Suprapubic skin (tissue), 4 donors: ENCODE measurements around the gene EIF2AK3. TPM values are rescaled to one million over a fixed set of nuclear protein-coding genes. Genes with fewer than 3 reads are reported as not detected.

Source experiments
- DNase-seq, 2 donors: peaks; one replicate each; pipeline ENCODE4 v3.0.0-alpha.2; 2019; ENCODE audit warnings: low spot score in 2 of 2
- H3K27ac ChIP-seq: fragments of 200-600 bp; sonication (generic); one replicate; pipeline ENCODE4 v1.5.1; 2019
- H3K27me3 ChIP-seq: fragments of 200-600 bp; sonication (generic); one replicate; pipeline ENCODE4 v1.5.1; 2019
- H3K36me3 ChIP-seq: fragments of 200-600 bp; sonication (generic); one replicate; pipeline ENCODE4 v1.5.1; 2019
- H3K4me1 ChIP-seq: fragments of 200-600 bp; sonication (generic); one replicate; pipeline ENCODE4 v1.5.1; 2019
- H3K4me3 ChIP-seq: fragments of 200-600 bp; sonication (generic); one replicate; pipeline ENCODE4 v1.5.1; 2019; ENCODE audit warnings: mild to moderate bottlenecking
- H3K9me3 ChIP-seq: fragments of 200-600 bp; sonication (generic); one replicate; pipeline ENCODE4 v1.5.1; 2019
- EP300 ChIP-seq: sonication (generic); formaldehyde crosslinking; IDR thresholded peaks from one replicate; pipeline ENCODE4 v1.6.1; 2017; ENCODE audit warnings: antibody characterized with exemption
- POLR2A ChIP-seq, 2 donors: fragments of 450-650 bp; IDR thresholded peaks; one replicate each; pipeline ENCODE4 v1.6.1; 2017; ENCODE audit warnings: antibody characterized with exemption in 2 of 2, mild to moderate bottlenecking in 2 of 2, moderate library complexity in 2 of 2
- POLR2AphosphoS5 ChIP-seq, 3 donors: sonication (generic); formaldehyde crosslinking; IDR thresholded peaks; one replicate each; pipeline ENCODE4 v1.6.1; 2017; ENCODE audit warnings: antibody characterized with exemption in 3 of 3
- WGBS: methylation state at CpG from one replicate; pipeline ENCODE4 v1.1.5; 2018; 5-methylcytosine and 5-hydroxymethylcytosine counted together
- total RNA-seq, 4 donors: library from RNA; depleted of rRNA; stranded (reverse); fragments of >200 nt; gene quantifications; one replicate each; pipeline ENCODE4 v1.1.0, GENCODE V29; 2016
- TF ChIP-seq, protein P1 (sequence below), 2 donors: fragments of 200-600 bp in 1 of 2; fragments of 450-650 bp in 1 of 2; sonication (generic) in 1 of 2; IDR thresholded peaks; one replicate each; pipeline ENCODE4 v1.5.1; 2016 to 2019; ENCODE audit warnings: antibody characterized with exemption in 2 of 2, mild to moderate bottlenecking in 1 of 2, moderate library complexity in 1 of 2

The EIF2AK3 gene
- total RNA-seq, 4 donors from 2014 or later = 23.4 to 30.2 (median 23.9) TPM

DNA sequence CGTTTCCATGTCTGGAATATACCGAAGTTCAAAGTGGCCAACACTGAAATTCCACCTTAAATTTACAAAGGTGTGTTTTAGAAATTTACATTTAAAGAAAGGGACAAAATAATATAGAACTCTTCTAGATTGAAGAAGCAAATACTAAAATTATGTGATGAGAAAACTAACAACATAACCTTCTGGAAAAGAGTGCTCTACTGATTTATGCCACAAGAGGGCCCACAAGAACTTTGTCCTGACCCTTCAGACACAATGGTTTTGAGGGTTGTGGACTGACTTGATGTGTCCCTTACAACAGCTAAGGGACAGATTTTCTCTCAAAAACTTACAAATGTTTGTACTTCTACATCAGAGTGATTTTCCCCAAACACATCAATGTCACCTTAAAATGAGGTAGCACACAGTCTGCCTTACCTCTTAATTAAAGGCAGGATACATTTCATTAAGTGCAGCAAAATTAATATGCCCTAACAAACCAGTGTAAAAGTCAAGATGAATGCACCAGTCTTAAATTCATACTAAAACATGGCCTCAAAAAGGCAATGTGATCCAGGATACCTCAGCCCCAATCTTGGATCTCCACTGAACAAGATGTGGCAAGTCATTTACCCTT is 36.2 kb downstream of the EIF2AK3 start:
- WGBS = 88% methylated on average over 2 of the region's 2 CpGs
- H3K27ac ChIP-seq = no peak overlapping the region
- DNase-seq = no peak

DNA sequence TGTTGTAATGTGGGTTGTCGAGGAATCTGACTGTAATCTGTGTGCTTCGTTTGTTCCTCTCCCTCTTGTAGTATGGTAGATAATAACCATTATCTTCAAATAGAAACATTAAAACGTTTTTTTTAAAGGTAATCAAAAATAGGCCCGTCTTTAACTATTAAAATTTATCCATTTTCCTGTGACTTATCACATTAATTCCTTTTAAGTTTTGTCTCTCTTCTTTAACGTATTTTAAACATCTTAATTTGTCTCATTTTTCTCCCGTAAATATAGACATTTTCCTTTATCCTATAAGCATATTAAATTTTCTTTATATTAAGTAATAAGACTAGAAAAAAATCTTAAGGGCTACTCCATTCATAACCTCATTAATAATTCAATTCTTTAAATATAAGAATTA is 41.3 kb downstream of the EIF2AK3 start:
- Histone ChIP-seq H3K27ac (no peak overlapping the region), H3K4me3 (no peak overlapping the region), H3K4me1 (no peaks in the 10 kb centered on the region), H3K27me3 (no peaks in the 10 kb centered on the region), H3K9me3 (no peaks in the 10 kb centered on the region), H3K36me3 (peaks cover 70% of the 10 kb centered on the region)
- TF ChIP-seq POLR2A (IDR thresholded peaks at IDR 0.05) (no peak), POLR2AphosphoS5 (IDR thresholded peaks at IDR 0.05) (no peak), EP300 (no peak)
- TF ChIP-seq, protein P1, sequence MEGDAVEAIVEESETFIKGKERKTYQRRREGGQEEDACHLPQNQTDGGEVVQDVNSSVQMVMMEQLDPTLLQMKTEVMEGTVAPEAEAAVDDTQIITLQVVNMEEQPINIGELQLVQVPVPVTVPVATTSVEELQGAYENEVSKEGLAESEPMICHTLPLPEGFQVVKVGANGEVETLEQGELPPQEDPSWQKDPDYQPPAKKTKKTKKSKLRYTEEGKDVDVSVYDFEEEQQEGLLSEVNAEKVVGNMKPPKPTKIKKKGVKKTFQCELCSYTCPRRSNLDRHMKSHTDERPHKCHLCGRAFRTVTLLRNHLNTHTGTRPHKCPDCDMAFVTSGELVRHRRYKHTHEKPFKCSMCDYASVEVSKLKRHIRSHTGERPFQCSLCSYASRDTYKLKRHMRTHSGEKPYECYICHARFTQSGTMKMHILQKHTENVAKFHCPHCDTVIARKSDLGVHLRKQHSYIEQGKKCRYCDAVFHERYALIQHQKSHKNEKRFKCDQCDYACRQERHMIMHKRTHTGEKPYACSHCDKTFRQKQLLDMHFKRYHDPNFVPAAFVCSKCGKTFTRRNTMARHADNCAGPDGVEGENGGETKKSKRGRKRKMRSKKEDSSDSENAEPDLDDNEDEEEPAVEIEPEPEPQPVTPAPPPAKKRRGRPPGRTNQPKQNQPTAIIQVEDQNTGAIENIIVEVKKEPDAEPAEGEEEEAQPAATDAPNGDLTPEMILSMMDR (IDR thresholded peaks at IDR 0.05) = no peak
- DNase-seq = no peak
- WGBS = 88% methylated on average over 6 of the region's 6 CpGs

More for the DNA sequence above, 36.2 kb downstream of the EIF2AK3 start:
- Histone ChIP-seq H3K27me3 (no peaks in the 10 kb centered on the region), H3K9me3 (no peaks in the 10 kb centered on the region), H3K36me3 (peaks cover 39% of the 10 kb centered on the region), H3K4me1 (no peaks in the 10 kb centered on the region), H3K4me3 (no peak overlapping the region)
- TF ChIP-seq POLR2AphosphoS5 (IDR thresholded peaks at IDR 0.05) = no peak
- TF ChIP-seq EP300 = no peak
- TF ChIP-seq, protein P1 (IDR thresholded peaks at IDR 0.05) = peak; percentile 66 to 68
- no peak for TF ChIP-seq POLR2A (IDR thresholded peaks at IDR 0.05)

DNA sequence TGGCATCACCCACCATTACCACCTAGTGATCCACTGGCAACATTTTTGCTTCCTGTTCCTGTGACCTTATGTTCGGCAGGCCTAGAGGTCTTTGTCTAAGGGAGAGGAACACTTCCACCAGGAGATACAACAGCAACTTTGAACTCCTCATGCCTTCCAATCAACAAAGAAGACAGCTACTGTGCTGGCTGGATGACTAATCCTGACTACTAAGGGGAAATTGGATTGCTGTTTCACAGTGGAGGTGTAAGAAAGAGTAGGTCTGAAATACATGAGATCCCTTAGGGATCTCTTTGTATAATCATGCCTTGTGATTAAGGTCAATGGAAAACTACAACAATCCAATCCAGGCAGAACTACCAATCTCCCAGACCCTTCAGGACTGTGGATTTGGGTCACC is 45.2 kb downstream of the EIF2AK3 start:
- no peak overlapping the region for H3K27ac ChIP-seq
- no peaks in the 10 kb centered on the region for H3K27me3 ChIP-seq
- DNase-seq = no peak
- H3K4me1 ChIP-seq = no peaks in the 10 kb centered on the region
- H3K36me3 ChIP-seq = peaks cover 74% of the 10 kb centered on the region
- no peak overlapping the region for H3K4me3 ChIP-seq
- TF ChIP-seq EP300 (no peak), POLR2AphosphoS5 (IDR thresholded peaks at IDR 0.05) (no peak), POLR2A (IDR thresholded peaks at IDR 0.05) (no peak)
- TF ChIP-seq, protein P1 (IDR thresholded peaks at IDR 0.05) = no peak
- WGBS = 86% methylated on average over 1 of the region's 1 CpG
- H3K9me3 ChIP-seq = no peaks in the 10 kb centered on the region

GRCh38 chr2:88580088-88580487 is 47.2 kb downstream of the EIF2AK3 start:
- H3K27me3 ChIP-seq = no peaks in the 10 kb centered on the region
- DNase-seq = no peak
- H3K4me3 ChIP-seq = no peak overlapping the region
- WGBS = 93% methylated on average over 1 of the region's 1 CpG
- no peak for TF ChIP-seq EP300
- no peak for TF ChIP-seq POLR2AphosphoS5 (IDR thresholded peaks at IDR 0.05)
- TF ChIP-seq, protein P1 (IDR thresholded peaks at IDR 0.05) = no peak
- TF ChIP-seq POLR2A (IDR thresholded peaks at IDR 0.05) = no peak
- H3K36me3 ChIP-seq = peaks cover 78% of the 10 kb centered on the region
- H3K9me3 ChIP-seq = no peaks in the 10 kb centered on the region
- H3K4me1 ChIP-seq = no peaks in the 10 kb centered on the region
- no peak overlapping the region for H3K27ac ChIP-seq

GRCh38 chr2:88575630-88576029 is 51.6 kb downstream of the EIF2AK3 start:
- DNase-seq = no peak
- H3K27me3 ChIP-seq = no peaks in the 10 kb centered on the region
- peaks cover 80% of the 10 kb centered on the region for H3K36me3 ChIP-seq
- H3K9me3 ChIP-seq = no peaks in the 10 kb centered on the region
- no peaks in the 10 kb centered on the region for H3K4me1 ChIP-seq
- no peak overlapping the region for H3K4me3 ChIP-seq
- TF ChIP-seq EP300 (no peak), POLR2A (IDR thresholded peaks at IDR 0.05) (no peak), POLR2AphosphoS5 (IDR thresholded peaks at IDR 0.05) (no peak)
- TF ChIP-seq, protein P1 (IDR thresholded peaks at IDR 0.05) = no peak
- no peak overlapping the region for H3K27ac ChIP-seq
- WGBS = 90% methylated on average over 2 of the region's 2 CpGs
